ENCODE measurements around the gene DCTPP1.

Gene DCTPP1

DNA sequence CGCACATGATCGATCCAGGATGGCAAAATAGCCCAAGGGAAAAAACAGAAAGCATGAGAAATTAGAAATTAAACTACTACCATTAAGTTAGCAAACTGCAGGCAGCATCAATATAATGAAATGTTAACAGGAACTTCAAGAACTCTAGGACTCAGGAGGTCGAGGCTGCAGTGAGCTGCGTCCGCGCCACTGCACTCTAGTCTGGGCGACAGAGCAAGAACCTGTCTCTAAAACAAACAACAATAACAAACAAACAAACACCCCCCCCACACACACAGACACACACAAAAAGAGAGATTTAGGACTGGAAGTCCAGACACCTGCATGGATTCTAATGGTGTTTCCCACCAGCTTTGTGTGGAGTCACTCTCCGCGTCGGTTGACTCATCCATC, 16.4 kb upstream of the DCTPP1 start:
- no peak for FAIRE-seq

GRCh38 chr16:30445408-30446202, 15.8 kb upstream of the DCTPP1 start, which contains the start of gene SEPHS2:
Gene SEPHS2 (minus strand): TSS chr16:30445874. CDS start chr16:30445727, 147 bp downstream.
- FAIRE-seq, result peak; percentile 70

DNA sequence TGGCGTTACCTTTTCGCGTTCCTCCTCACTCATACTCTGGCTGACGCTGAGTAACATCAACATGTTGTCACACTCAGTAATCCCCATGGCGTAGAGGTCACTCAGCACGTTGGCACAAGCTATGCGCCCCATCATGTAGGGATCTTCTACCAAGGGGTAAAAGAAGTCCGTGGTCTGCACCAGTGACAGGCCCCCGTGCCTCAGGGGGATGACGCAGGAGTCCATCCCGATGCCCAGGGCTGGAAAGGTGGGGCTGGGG, 15.2 kb upstream of the DCTPP1 start:
- FAIRE-seq, result no peak

DNA sequence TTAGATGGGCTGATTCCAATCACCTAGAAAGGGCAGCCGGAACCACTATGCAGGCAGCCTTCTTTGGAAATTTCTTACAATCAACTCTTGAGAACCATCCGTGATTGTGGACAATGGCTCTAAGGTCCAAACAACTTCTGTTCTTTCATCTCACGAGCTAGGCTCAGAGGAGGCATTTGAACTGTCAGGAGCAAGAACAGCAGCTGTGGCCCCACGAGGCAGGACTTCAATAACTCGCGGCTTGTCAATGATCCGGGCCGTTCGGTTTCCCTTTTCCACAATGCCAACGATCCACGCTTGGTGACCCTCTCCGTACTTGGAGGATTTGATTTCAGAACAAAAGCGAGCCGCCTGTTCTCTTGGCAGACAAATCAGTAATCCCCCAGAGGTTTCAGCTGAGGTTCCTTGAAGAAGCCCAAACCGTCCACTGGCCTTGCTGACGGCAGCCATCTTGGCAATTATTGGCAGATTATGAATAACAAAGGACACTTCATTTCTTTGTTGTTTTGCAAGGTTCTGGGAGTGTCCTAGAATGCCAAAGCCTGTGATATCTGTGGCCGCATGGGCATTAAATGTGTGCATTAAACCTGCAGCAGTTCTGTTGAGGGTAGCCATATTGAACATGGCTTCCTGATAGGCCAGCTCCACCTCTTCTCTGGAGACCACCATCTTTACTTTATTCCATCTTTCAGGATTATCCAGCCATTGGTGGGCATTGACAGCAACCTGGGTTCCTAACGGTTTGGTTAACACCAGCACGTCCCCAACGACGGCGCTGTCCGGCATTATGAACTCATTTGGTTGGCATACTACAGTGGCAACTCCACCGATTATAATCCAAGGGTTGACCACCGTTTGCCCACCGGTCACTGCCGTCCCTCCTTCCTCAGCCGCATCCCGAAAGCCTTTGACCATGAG, 14.7 kb upstream of the DCTPP1 start:
- FAIRE-seq, result no peak

DNA sequence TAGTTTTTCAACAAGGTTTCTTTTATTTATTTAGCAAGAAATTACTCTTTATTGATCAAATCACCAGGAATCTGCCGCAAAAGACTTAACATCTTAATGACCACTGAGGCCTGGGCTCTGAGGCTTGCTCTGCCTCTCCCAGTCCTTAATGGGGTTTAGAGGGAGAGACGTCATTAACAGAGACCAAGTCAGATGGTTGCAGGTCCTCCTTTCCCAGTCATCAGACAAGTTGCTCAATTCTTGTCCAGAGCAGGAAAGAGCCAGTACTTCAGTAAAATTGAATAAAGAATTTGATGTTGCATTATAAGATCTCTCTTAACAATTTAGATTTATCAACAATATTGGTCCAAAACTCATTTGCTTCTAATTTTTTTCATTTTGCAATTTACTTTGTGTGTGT, 13.8 kb upstream of the DCTPP1 start:
- no peak for FAIRE-seq

DNA sequence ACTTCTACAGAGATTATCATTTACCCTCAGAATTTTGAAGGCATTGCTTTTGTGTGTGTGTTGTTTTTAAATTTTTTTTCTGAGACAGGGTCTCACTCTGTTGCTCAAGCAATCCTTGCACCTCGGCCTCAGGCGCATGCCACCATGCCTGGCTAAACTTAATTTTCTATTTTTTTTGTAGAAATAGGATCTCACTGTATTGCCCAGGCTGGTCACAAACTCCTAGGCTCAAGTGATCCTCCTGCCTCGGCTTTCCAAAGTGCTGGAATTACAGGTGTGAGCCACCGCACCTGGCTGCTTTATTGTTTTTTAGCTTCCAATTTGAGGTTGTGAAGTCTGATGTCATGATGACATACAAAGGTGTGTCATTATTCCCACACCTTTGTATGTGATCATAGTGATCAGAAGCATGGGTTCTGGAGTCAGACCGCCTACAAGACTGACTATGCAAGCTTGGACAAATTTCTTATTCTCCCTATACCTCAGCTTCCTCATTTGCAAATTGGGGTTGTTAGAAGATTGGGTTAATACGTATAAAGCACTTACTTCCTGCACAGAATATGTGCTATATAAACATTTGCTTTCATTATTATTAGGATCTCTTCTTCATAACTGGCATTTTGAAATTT, 10.0 kb upstream of the DCTPP1 start:
- FAIRE-seq, result no peak

- FAIRE-seq, result no peak
These were observed 9.0 kb upstream of the DCTPP1 start for GRCh38 chr16:30438835-30439234.

GRCh38 chr16:30437511-30438046, 7.7 kb upstream of the DCTPP1 start:
- FAIRE-seq, result no peak

DNA sequence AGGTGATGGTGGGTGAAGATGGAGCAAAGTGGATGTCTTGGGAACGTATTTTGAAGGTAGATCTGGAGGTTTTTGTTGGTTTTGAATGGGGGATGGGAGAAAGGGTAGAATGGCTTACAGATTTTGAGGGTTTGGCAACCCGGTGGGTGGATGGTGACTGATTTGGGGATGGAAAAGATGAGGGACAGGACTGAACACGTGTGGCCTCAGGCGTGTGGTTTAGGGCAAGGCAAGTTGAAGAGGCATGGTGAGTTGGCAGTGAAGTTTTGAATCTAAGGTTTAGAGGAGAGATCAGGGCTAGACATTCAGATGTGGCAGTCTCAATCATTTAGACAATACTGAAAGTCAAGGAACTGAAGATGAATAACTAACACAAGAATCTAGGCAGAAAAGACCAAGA, 5.0 kb upstream of the DCTPP1 start:
- no peak for FAIRE-seq

GRCh38 chr16:30430428-30430970, 669 bp upstream of the DCTPP1 start:
- FAIRE-seq, result no peak

GRCh38 chr16:30429418-30429677, 482 bp downstream of the DCTPP1 start:
- FAIRE-seq, result no peak

GRCh38 chr16:30428055-30428454, 1.8 kb downstream of the DCTPP1 start:
- FAIRE-seq, result no peak

- no peak for FAIRE-seq
These were observed 8.8 kb downstream of the DCTPP1 start for GRCh38 chr16:30421010-30421409.

- FAIRE-seq, result no peak
These were observed 11.3 kb downstream of the DCTPP1 start for GRCh38 chr16:30418350-30419181.

GRCh38 chr16:30417529-30418349, 12.1 kb downstream of the DCTPP1 start:
- no peak for FAIRE-seq

GRCh38 chr16:30416624-30417528, 13.0 kb downstream of the DCTPP1 start:
- no peak for FAIRE-seq

- FAIRE-seq, result no peak
These were observed 13.7 kb downstream of the DCTPP1 start for GRCh38 chr16:30416047-30416603.

DNA sequence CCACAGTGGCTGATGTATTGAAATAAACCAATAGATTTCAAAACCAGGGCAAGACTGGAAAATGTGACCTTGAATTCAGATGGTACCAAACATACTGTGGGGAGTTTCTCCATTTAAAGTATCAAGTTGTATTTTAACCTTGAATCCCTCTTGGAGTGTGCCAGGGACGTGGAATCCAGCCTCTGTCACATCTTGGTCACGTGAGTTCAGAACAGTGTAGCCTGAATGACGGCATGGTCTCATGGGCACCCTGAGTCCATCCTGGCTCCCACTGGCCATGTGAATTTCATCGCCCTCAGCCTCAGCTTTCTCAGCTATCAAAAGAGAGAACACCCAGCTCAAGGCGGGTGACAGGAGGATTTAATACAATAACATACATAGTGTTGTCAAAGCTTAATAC, 15.7 kb downstream of the DCTPP1 start:
- FAIRE-seq, result no peak

- FAIRE-seq, result no peak
These were observed 16.6 kb downstream of the DCTPP1 start for GRCh38 chr16:30413112-30413806.
